Subcutaneous preadipocyte (primary cell): ENCODE data around the gene PYROXD2. TPM values are rescaled to one million over a fixed set of nuclear protein-coding genes. Genes with fewer than 3 reads are reported as not detected.

ENCODE experiments used
- small RNA-seq: library from RNA; depleted of rRNA; stranded (forward); fragments of <200 nt; gene quantifications from one replicate; pipeline ENCODE3, GENCODE V24; 2012
- total RNA-seq: library from RNA; depleted of rRNA; stranded (reverse); fragments of >200 nt; gene quantifications from 2 replicates; pipeline ENCODE4 v1.2.3, GENCODE V29; 2012

Gene PYROXD2
- 8.1 and 9.2 TPM in 2 replicates for total RNA-seq

GRCh38 chr10:98414932-98415730 is at the start of gene PYROXD2:
Gene PYROXD2 (minus strand): TSS chr10:98415182. CDS start chr10:98415135, 47 bp downstream.

DNA sequence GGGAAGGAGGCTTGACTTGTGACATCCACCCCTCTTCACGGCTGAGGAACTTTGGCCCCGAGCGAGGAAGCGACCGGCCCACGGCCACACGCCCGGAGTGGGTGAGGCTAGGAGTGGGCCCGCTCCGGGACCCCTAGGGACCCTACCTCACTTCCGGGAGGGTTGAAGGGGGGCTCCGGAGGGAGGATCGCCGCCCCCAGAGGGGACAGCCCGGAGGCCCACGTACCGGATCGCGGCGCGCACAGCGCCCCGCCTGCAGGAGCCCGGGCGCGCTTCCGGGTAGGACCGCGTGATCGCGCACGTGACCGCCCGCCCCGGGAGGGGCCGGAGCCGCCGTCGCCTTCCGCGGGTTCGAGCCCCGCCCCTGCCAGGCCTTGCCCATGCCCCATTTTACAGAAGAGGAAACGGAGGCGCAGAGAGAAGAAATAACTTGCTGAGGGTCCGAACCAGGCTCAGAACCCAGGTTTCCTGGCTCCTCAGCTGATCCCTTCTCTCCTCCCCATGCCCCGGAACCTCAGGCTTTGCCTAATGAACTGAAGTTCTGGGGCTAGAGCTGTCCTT is 31.8 kb upstream of the PYROXD2 start, which contains the start of gene HPS1:
Gene HPS1 (minus strand): TSS at position 275 of the 561 bp plus-strand sequence. CDS start 3,695 bp downstream, outside the sequence.

Small RNA genes within 50 kb of the gene (small RNA-seq; reads per million reads assigned to genes)
- 0.08 reads per million for gene MIR4685

Other genes with a start within 250 kb of the PYROXD2 start
- 7.2 and 8.8 TPM in 2 replicates for gene LOXL4, start 147.0 kb downstream of the PYROXD2 start, total RNA-seq
- 35.0 and 38.2 TPM in 2 replicates for gene HPS1, start 31.8 kb upstream of the PYROXD2 start, total RNA-seq